Progenitor cell of endocrine pancreas (in vitro differentiated cells): Measurements from ENCODE around the gene MAN2A1. TPM values are rescaled to one million over a fixed set of nuclear protein-coding genes. Genes with fewer than 3 reads are reported as not detected.
A peak's percentile ranks its signal among the peaks of the same experiment; 100 is the strongest.

Experiments
- DNase-seq: peaks from one replicate; pipeline ENCODE4 v3.0.0; 2021; ENCODE audit warnings: low spot score; ENCODE audit not compliant: unreplicated experiment
- H3K27ac Mint-ChIP-seq: 2 replicates; pipeline ENCODE4 v1.8.0; 2021; ENCODE audit warnings: mild to moderate bottlenecking, moderate library complexity, mixed read lengths
- H3K27me3 Mint-ChIP-seq: 2 replicates; pipeline ENCODE4 v1.8.0; 2021; ENCODE audit warnings: mixed read lengths
- H3K36me3 Mint-ChIP-seq: 2 replicates; pipeline ENCODE4 v1.8.0; 2022; ENCODE audit warnings: mixed read lengths; ENCODE audit not compliant: insufficient read depth
- H3K4me1 Mint-ChIP-seq: 2 replicates; pipeline ENCODE4 v1.8.0; 2021; ENCODE audit warnings: low read depth, mixed read lengths
- H3K4me3 Mint-ChIP-seq: 2 replicates; pipeline ENCODE4 v1.8.0; 2021; ENCODE audit warnings: low read depth, mild to moderate bottlenecking, moderate library complexity, mixed read lengths
- H3K9me3 Mint-ChIP-seq: 2 replicates; pipeline ENCODE4 v1.8.0; 2021; ENCODE audit warnings: low read depth, mixed read lengths
- total RNA-seq: library from RNA; stranded (reverse); gene quantifications from 2 replicates; pipeline ENCODE4 v1.2.1, GENCODE V29; 2021
- TF ChIP-seq, protein P1 (sequence below): fragments of 200-600 bp; sonication (generic); IDR thresholded peaks from one replicate; pipeline ENCODE4 v1.5.0; 2021; ENCODE audit warnings: antibody characterized with exemption, mild to moderate bottlenecking; ENCODE audit not compliant: unreplicated experiment

MAN2A1 gene
- total RNA-seq, 1 donor from 2014 or later, result 41.9 TPM

DNA sequence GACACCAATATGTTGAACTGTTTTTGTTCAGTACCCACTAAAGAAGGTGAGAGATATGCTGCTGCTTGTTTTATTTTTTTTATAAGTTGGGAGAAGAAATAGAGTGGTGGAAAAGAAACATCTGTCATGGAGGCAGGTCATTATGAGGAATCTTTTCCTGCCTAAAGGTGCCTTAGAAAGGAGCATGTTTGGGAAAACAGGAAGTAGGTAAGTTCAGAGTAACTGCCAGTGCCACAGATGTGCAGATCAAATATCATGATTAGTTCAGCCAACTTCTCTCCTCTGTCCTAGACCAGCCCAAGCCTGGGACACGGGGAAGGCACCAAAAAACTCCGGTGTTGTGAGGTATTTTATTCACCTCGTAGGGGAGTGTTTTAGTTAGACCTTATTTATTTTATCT, 144.2 kb downstream of the MAN2A1 start:
- Mint-ChIP-seq H3K9me3 (peaks cover 4% of the 10 kb centered on the region), H3K27me3 (no peaks in the 10 kb centered on the region), H3K36me3 (peaks cover 22% of the 10 kb centered on the region), H3K4me3 (no peak overlapping the region), H3K4me1 (peaks cover 12% of the 10 kb centered on the region), H3K27ac (no peak overlapping the region)
- TF ChIP-seq, protein P1, sequence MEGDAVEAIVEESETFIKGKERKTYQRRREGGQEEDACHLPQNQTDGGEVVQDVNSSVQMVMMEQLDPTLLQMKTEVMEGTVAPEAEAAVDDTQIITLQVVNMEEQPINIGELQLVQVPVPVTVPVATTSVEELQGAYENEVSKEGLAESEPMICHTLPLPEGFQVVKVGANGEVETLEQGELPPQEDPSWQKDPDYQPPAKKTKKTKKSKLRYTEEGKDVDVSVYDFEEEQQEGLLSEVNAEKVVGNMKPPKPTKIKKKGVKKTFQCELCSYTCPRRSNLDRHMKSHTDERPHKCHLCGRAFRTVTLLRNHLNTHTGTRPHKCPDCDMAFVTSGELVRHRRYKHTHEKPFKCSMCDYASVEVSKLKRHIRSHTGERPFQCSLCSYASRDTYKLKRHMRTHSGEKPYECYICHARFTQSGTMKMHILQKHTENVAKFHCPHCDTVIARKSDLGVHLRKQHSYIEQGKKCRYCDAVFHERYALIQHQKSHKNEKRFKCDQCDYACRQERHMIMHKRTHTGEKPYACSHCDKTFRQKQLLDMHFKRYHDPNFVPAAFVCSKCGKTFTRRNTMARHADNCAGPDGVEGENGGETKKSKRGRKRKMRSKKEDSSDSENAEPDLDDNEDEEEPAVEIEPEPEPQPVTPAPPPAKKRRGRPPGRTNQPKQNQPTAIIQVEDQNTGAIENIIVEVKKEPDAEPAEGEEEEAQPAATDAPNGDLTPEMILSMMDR, result no peak
- no peak for DNase-seq

DNA sequence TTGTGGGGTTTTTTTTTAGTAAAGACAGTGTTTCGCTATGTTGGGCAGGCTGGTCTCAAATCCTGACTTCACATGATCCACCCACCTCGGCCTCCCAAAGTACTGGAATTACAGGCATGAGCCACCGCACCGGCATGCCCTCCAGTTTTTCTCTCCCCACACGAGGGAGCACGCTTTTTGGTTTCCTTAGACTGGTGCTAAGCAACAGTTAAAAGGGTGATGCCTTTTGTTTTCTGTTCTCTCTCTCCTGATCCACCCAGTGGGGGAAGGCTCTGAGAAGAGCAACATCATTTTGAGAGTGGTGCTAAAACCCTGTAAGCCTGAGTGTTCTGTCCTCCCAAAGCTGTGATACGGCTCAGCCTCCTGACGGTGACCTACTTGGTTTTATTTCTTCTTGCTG, 146.6 kb downstream of the MAN2A1 start:
- TF ChIP-seq, protein P1, result no peak
- H3K27ac Mint-ChIP-seq, result no peak overlapping the region
- H3K4me3 Mint-ChIP-seq, result no peak overlapping the region
- H3K36me3 Mint-ChIP-seq, result peaks cover 30% of the 10 kb centered on the region
- H3K4me1 Mint-ChIP-seq, result peaks cover 10% of the 10 kb centered on the region
- DNase-seq, result no peak
- peaks cover 4% of the 10 kb centered on the region for H3K9me3 Mint-ChIP-seq
- H3K27me3 Mint-ChIP-seq, result no peaks in the 10 kb centered on the region

DNA sequence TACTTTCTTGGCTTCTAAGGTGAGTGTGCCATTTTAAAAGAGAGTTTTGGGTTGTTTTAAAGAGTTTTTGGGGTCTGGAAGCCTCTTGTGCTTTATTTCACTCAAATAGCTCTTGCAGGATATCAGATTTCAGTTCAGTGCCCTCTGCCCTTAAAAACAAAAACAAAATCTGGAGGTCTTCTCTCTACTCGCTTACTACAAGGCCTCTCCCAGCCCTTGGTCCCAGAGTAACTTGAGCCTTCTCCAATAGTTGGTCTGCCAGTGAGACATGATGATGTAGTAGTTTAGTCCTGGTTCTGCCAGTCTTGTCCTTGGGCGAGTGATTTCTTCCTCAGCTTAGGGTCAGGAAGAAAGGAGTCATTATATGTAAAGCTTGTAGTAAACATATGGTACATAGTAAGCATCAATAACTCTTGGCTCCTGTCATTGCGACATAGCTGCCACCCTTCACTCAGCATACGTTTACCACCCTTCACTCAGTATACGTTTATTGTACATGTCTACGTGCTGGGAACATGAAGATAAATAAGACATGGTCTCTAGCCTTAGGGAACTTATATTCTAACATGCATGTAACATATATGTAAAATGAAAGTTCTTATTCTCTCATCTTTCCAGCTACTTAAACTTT, 147.6 kb downstream of the MAN2A1 start:
- H3K27ac Mint-ChIP-seq, result no peak overlapping the region
- H3K4me3 Mint-ChIP-seq, result no peak overlapping the region

DNA sequence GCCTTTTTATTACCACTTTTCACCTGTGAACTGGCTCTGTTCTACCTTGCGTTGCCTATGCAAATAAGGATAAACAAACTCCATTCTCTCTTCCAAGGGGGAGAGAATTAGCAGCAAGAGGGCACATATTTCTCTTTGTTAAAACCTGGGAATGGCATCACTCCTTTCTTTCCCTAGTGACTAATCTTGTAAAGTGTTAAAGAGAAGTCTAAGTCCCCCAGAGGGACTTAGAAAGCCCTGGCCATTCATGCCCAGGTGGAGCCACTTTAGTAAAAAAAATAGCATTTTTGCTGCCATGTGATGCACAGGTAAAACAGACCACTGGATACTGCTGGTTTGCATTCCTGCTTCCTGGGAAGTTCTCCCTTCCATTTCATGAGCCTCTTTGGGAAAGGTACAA, 148.4 kb downstream of the MAN2A1 start:
- no peaks in the 10 kb centered on the region for H3K27me3 Mint-ChIP-seq
- H3K9me3 Mint-ChIP-seq, result peaks cover 4% of the 10 kb centered on the region
- H3K27ac Mint-ChIP-seq, result no peak overlapping the region
- peaks cover 10% of the 10 kb centered on the region for H3K4me1 Mint-ChIP-seq
- H3K4me3 Mint-ChIP-seq, result no peak overlapping the region
- TF ChIP-seq, protein P1, result no peak
- peaks cover 21% of the 10 kb centered on the region for H3K36me3 Mint-ChIP-seq
- no peak for DNase-seq

More for the DNA sequence above, 147.6 kb downstream of the MAN2A1 start:
- Mint-ChIP-seq H3K36me3 (peaks cover 25% of the 10 kb centered on the region), H3K9me3 (peaks cover 4% of the 10 kb centered on the region), H3K4me1 (peaks cover 10% of the 10 kb centered on the region), H3K27me3 (no peaks in the 10 kb centered on the region)
- TF ChIP-seq, protein P1, result no peak
- no peak for DNase-seq

DNA sequence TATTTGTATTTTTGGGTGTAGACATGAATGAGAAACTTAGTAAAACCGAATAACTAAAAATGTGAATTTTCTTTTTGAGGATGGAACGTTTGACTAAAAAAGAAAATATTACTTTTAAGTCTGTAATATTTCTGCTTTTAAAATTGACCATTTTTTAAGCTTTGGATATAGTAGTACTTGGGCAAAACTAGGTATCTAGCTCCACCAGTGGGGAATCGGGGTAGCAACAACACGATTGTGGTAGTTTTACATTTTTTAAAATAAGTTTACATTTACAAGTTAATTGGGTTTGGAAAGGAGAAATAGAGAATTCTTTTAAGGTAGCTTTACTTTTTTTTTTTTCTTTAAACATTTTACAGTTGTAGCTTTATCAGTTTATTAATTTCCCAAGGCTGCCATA, 154.4 kb downstream of the MAN2A1 start:
- DNase-seq, result no peak
- no peaks in the 10 kb centered on the region for H3K9me3 Mint-ChIP-seq
- TF ChIP-seq, protein P1, result peak; percentile 33
- no peak overlapping the region for H3K27ac Mint-ChIP-seq
- H3K4me1 Mint-ChIP-seq, result peaks cover 5% of the 10 kb centered on the region
- no peak overlapping the region for H3K4me3 Mint-ChIP-seq
- peaks cover 24% of the 10 kb centered on the region for H3K36me3 Mint-ChIP-seq
- no peaks in the 10 kb centered on the region for H3K27me3 Mint-ChIP-seq
